K562 (cell line): Measurements from ENCODE around the gene ETAA1. TPM values are rescaled to one million over a fixed set of nuclear protein-coding genes. Genes with fewer than 3 reads are reported as not detected.

ENCODE experiments used
- ATAC-seq: fragments of 200-7000 bp; cut with Tn5 transposase; 3 replicates; pipeline ENCODE4 v1.9.1; 2020; ENCODE audit warnings: moderate library complexity
- BruUV-seq: library from RNA; stranded (reverse); fragments of 400-500 nt; replicated peaks from 2 replicates; lab custom pipeline; 2021; lab: Mats Ljungman, UMichigan
- CTCF ChIA-PET: fragments of 300-600 bp; formaldehyde crosslinking; extraction: SDS; loops from one replicate; lab custom pipeline; 2021; ENCODE audit warnings: low intra/inter-chr PET ratio; lab: Yijun Ruan, JAX
- POLR2A ChIA-PET: fragments of 300-600, 350-650 bp; sonication (Branson Sonifier 250); formaldehyde crosslinking; extraction: SDS; loops from one replicate; lab custom pipeline; 2021; ENCODE audit warnings: antibody characterized with exemption, inconsistent platforms; lab: Yijun Ruan, JAX
- DNase-seq, 4 experiments: peaks; one replicate each; pipeline versions ENCODE4 v3.0.0 to v3.0.0-alpha.2; 2011 to 2018; ENCODE audit warnings: low spot score in 3 of 4, mixed read lengths in 3 of 4; ENCODE audit errors: extremely low read depth in 1 of 4
- FAIRE-seq: peaks from 2 replicates; lab custom pipeline; 2011; peaks lifted over from hg19 to GRCh38; lab: Jason Lieb, UNC
- H2AFZ ChIP-seq: 2 replicates; pipeline ENCODE4 v1.6.0; 2011; ENCODE audit warnings: low read depth, low read length, control low read depth, inconsistent platforms
- H3K27ac ChIP-seq: fragments of 200-600 bp; 3 replicates; pipeline ENCODE4 v1.8.0; 2011; ENCODE audit warnings: low read depth, mild to moderate bottlenecking, control low read depth, inconsistent platforms, low read length, moderate library complexity, mixed read lengths; ENCODE audit errors: extremely low read depth
- H3K27me3 ChIP-seq, 2 experiments: fragments of 300-600 bp in 1 of 2; 2 replicates in 1 of 2; 3 replicates in 1 of 2; pipeline versions ENCODE4 v1.6.0 to v1.8.0; 2011; ENCODE audit warnings: inconsistent platforms in 2 of 2, low read length in 2 of 2, mild to moderate bottlenecking in 1 of 2, mixed read lengths in 1 of 2, moderate library complexity in 1 of 2; ENCODE audit not compliant: control insufficient read depth in 2 of 2, insufficient read depth in 2 of 2
- H3K36me3 ChIP-seq: fragments of 300-600 bp; 3 replicates; pipeline ENCODE4 v1.8.0; 2011; ENCODE audit warnings: mild to moderate bottlenecking, low read length, inconsistent platforms; ENCODE audit not compliant: control insufficient read depth, insufficient read depth
- H3K4me1 ChIP-seq, 2 experiments: fragments of 200-600 bp in 1 of 2; replicated peaks in 1 of 2; 2 replicates in 1 of 2; 3 replicates in 1 of 2; pipeline versions ENCODE4 v1.5.1 to v1.8.0; 2011; ENCODE audit warnings: inconsistent platforms in 2 of 2, low read length in 2 of 2, mild to moderate bottlenecking in 1 of 2, mixed read lengths in 1 of 2, moderate library complexity in 1 of 2; ENCODE audit not compliant: control insufficient read depth in 2 of 2, insufficient read depth in 2 of 2
- H3K4me2 ChIP-seq: 2 replicates; pipeline ENCODE4 v1.6.1; 2011; ENCODE audit warnings: low read length, control low read depth, inconsistent platforms, mixed read lengths; ENCODE audit not compliant: insufficient read depth
- H3K4me3 ChIP-seq: fragments of 200-600 bp; sonication (generic), shearing (Covaris generic); 2 replicates; pipeline ENCODE4 v1.5.1; 2016; ENCODE audit warnings: control low read depth, inconsistent platforms
- H3K79me2 ChIP-seq: fragments of 200-600 bp; 3 replicates; pipeline ENCODE4 v1.8.0; 2011; ENCODE audit warnings: low read length, inconsistent platforms; ENCODE audit not compliant: control insufficient read depth, insufficient read depth
- H3K9ac ChIP-seq, 2 experiments: 2 replicates each; pipeline versions ENCODE4 v1.6.0 to v1.6.1; 2011; ENCODE audit warnings: low read depth in 2 of 2, low read length in 2 of 2, control low read depth in 1 of 2, inconsistent platforms in 1 of 2, mild to moderate bottlenecking in 1 of 2, mixed read lengths in 1 of 2; ENCODE audit not compliant: insufficient read depth in 1 of 2
- H3K9me1 ChIP-seq: one replicate; pipeline ENCODE4 v1.6.0; 2011; ENCODE audit warnings: inconsistent platforms, mild to moderate bottlenecking, low read length, moderate library complexity; ENCODE audit not compliant: control insufficient read depth, insufficient read depth
- H3K9me3 ChIP-seq: replicated peaks from 2 replicates; pipeline ENCODE4 v1.5.1; 2011; ENCODE audit warnings: low read depth, low read length, inconsistent platforms; ENCODE audit not compliant: control insufficient read depth, insufficient read depth
- H4K20me1 ChIP-seq: replicated peaks from 2 replicates; pipeline ENCODE4 v1.6.1; 2011; ENCODE audit warnings: low read length, inconsistent platforms, mixed read lengths; ENCODE audit not compliant: control insufficient read depth, insufficient read depth
- AFF1 ChIP-seq, 2 experiments: fragments of 450-650 bp; IDR thresholded peaks; 2 replicates each; pipeline ENCODE4 v1.6.1; 2018; ENCODE audit warnings: mild to moderate bottlenecking in 2 of 2, low read depth in 1 of 2; ENCODE audit not compliant: partially characterized antibody in 2 of 2
- MBD1 ChIP-seq: fragments of 250-450 bp; sonication (Bioruptor Pico); IDR thresholded peaks from 2 replicates; pipeline ENCODE4 v1.8.0; 2022; ENCODE audit warnings: inconsistent platforms
- RFX5 ChIP-seq: IDR thresholded peaks from 2 replicates; pipeline ENCODE4 v1.6.1; 2011; ENCODE audit warnings: low read depth, mild to moderate bottlenecking, improper control_type of control experiment, low read length
- STAT5B ChIP-seq: fragments of 250-450 bp; sonication (Bioruptor Pico); IDR thresholded peaks from 2 replicates; pipeline ENCODE4 v1.8.0; 2021; ENCODE audit warnings: mild to moderate bottlenecking, inconsistent platforms
- TCF3 ChIP-seq: sonication (generic); formaldehyde crosslinking; IDR thresholded peaks from 2 replicates; pipeline ENCODE4 v1.4.0; 2020; ENCODE audit warnings: mild to moderate bottlenecking, missing genetic modification reagents
- UBTF ChIP-seq, 2 experiments: IDR thresholded peaks; 2 replicates each; pipeline ENCODE4 v1.6.1; 2012; ENCODE audit warnings: improper control_type of control experiment in 2 of 2, low read depth in 2 of 2, low read length in 2 of 2, borderline replicate concordance in 1 of 2
- ZKSCAN3 ChIP-seq: fragments of 250-450 bp; sonication (Bioruptor Pico); IDR thresholded peaks from 2 replicates; pipeline ENCODE4 v1.4.0; 2020
- ZNF165 ChIP-seq: fragments of 250-450 bp; sonication (Bioruptor Pico); IDR thresholded peaks from 2 replicates; pipeline ENCODE4 v1.4.0; 2020; ENCODE audit warnings: borderline replicate concordance
- ZNF766 ChIP-seq: fragments of 200-800 bp; sonication (Bioruptor generic); conservative IDR thresholded peaks from 2 replicates; pipeline ENCODE4 v1.6.1; 2016; ENCODE audit warnings: missing genetic modification characterization, missing compliant biosample characterization
- in situ Hi-C: fragments of 300-500 bp; cut with MboI; formaldehyde crosslinking; loops from 4 replicates; pipeline ENCODE4 v1.15.0; 2018; ENCODE audit warnings: inconsistent platforms, mixed read lengths
- intact Hi-C: fragments of 100-400 bp; cut with micrococcal nuclease; formaldehyde crosslinking; loops from 2 replicates; pipeline ENCODE4 v1.14.2; 2022
- polyA plus RNA-seq, 8 experiments: library from polyadenylated mRNA; depleted of rRNA in 4 of 8; stranded (reverse) in 5 of 8; unstranded in 3 of 8; fragments of >200 nt; fragmentation: Nextera tagmentation in 2 of 8; fragmentation: Illumina TruSeq in 1 of 8; extraction: Ambion mirVana in 2 of 8; extraction: Trizol in 1 of 8; gene quantifications; 2 replicates each; pipeline versions ENCODE4 v1.2.1 to v1.2.3, GENCODE V29; 2011 to 2014; ENCODE audit warnings: inconsistent platforms in 1 of 8, missing spikeins in 1 of 8
- total RNA-seq, 7 experiments: library from RNA; depleted of rRNA in 6 of 7; stranded (reverse); fragments of >200 nt in 6 of 7; fragmentation: Illumina TruSeq in 2 of 7; extraction: Trizol in 2 of 7; gene quantifications; 2 replicates each; pipeline versions ENCODE4 v1.2.1 to v1.2.3, GENCODE V29; 2011 to 2021; ENCODE audit warnings: low replicate concordance in 1 of 7

Gene ETAA1
- total and polyA plus RNA-seq, 9 of the 15 experiments (the other 6 are each of a cell fraction or from before 2014, with no cell fraction given): 2.7 to 17.4 (median 10.5) TPM

GRCh38 chr2:67366832-67367412 is 30.2 kb upstream of the ETAA1 start:
- intact Hi-C loops (no loop called here), in situ Hi-C loops (no loop called here)
- no TSS peak for BruUV-seq
- no peaks in the 10 kb centered on the region for H4K20me1 ChIP-seq
- H3K27ac ChIP-seq: no peak overlapping the region
- POLR2A ChIA-PET: no interaction called here
- H3K36me3 ChIP-seq: no peaks in the 10 kb centered on the region
- no peak for ATAC-seq
- no peaks in the 10 kb centered on the region for H3K27me3 ChIP-seq
- H3K4me2 ChIP-seq: no peak overlapping the region
- no peak overlapping the region for H2AFZ ChIP-seq
- no peaks in the 10 kb centered on the region for H3K4me1 ChIP-seq
- H3K79me2 ChIP-seq: no peaks in the 10 kb centered on the region
- CTCF ChIA-PET: no interaction called here
- no peak overlapping the region for H3K4me3 ChIP-seq
- no peaks in the 10 kb centered on the region for H3K9me3 ChIP-seq
- H3K9me1 ChIP-seq: no peaks in the 10 kb centered on the region
- H3K9ac ChIP-seq: no peak overlapping the region
- TF ChIP-seq TCF3 (CRISPR knock-in tag): no peak
- TF ChIP-seq MBD1: no peak
- TF ChIP-seq AFF1 (IDR thresholded peaks at IDR 0.05; ENCODE audit: low read depth in 1 of 2, partially characterized antibody in 2 of 2): no peak
- TF ChIP-seq STAT5B (CRISPR knock-in tag): no peak
- no peak for TF ChIP-seq UBTF (IDR thresholded peaks at IDR 0.05; ENCODE audit: borderline replicate concordance in 1 of 2, low read depth in 2 of 2, low read length in 2 of 2)
- TF ChIP-seq RFX5: no peak
- TF ChIP-seq ZNF165: no peak
- TF ChIP-seq ZKSCAN3 (CRISPR knock-in tag): no peak
- TF ChIP-seq ZNF766 (CRISPR knock-in tag): no peak
- no peak for DNase-seq
- FAIRE-seq: no peak
